GM12878 (cell line): ENCODE data around the gene MYOD1. TPM values are rescaled to one million over a fixed set of nuclear protein-coding genes. Genes with fewer than 3 reads are reported as not detected.

Experiments used
- ATAC-seq: fragments of 200-7000 bp; cut with Tn5 transposase; 3 replicates; pipeline ENCODE4 v1.9.1; 2020; ENCODE audit warnings: mild to moderate bottlenecking, moderate library complexity
- BruUV-seq: library from RNA; stranded (reverse); fragments of 400-500 nt; replicated peaks from 2 replicates; lab custom pipeline; 2021; lab: Mats Ljungman, UMichigan
- CTCF ChIA-PET: fragments of 300-600 bp; sonication (Branson Sonifier 250); formaldehyde crosslinking; extraction: SDS; loops from one replicate; lab custom pipeline; 2021; ENCODE audit warnings: inconsistent platforms; lab: Yijun Ruan, JAX
- POLR2A ChIA-PET: fragments of 350-600 bp; formaldehyde crosslinking; extraction: SDS; loops from one replicate; lab custom pipeline; 2021; ENCODE audit warnings: inconsistent platforms; lab: Charles Lee
- RAD21 ChIA-PET: fragments of 300-600 bp; sonication (Branson Sonifier 250); formaldehyde crosslinking; loops from one replicate; lab custom pipeline; 2023; ENCODE audit warnings: antibody characterized with exemption; ENCODE audit not compliant: unreplicated experiment; lab: Charles Lee
- SMC1A ChIA-PET: fragments of 300-600 bp; sonication (Branson Sonifier 250); formaldehyde crosslinking; loops from one replicate; lab custom pipeline; 2023; ENCODE audit not compliant: unreplicated experiment, uncharacterized antibody; lab: Charles Lee
- DNase-seq: peaks from one replicate; pipeline ENCODE4 v3.0.0-alpha.2; 2011; ENCODE audit warnings: low read depth, low spot score
- FAIRE-seq: peaks from 3 replicates; lab custom pipeline; 2011; peaks lifted over from hg19 to GRCh38; lab: Jason Lieb, UNC
- H2AFZ ChIP-seq: 2 replicates; pipeline ENCODE4 v1.6.0; 2011; ENCODE audit warnings: low read depth, low read length, control low read depth; ENCODE audit not compliant: control insufficient read depth
- H3K27ac ChIP-seq: 2 replicates; pipeline ENCODE4 v1.5.1; 2011; ENCODE audit warnings: control low read depth; ENCODE audit not compliant: control insufficient read depth, insufficient read depth
- H3K27me3 ChIP-seq, 2 experiments: replicated peaks in 1 of 2; 2 replicates each; pipeline versions ENCODE4 v1.6.0 to v1.6.1; 2011; ENCODE audit warnings: low read length in 1 of 2; ENCODE audit not compliant: control insufficient read depth in 2 of 2, insufficient read depth in 2 of 2
- H3K36me3 ChIP-seq, 2 experiments: 2 replicates each; pipeline ENCODE4 v1.5.1; 2011; ENCODE audit warnings: low read length in 1 of 2; ENCODE audit not compliant: control insufficient read depth in 2 of 2, insufficient read depth in 2 of 2
- H3K4me1 ChIP-seq: 2 replicates; pipeline ENCODE4 v1.6.1; 2011; ENCODE audit warnings: mild to moderate bottlenecking, low read length, moderate library complexity, mixed read lengths; ENCODE audit not compliant: control insufficient read depth, insufficient read depth
- H3K4me2 ChIP-seq: 2 replicates; pipeline ENCODE4 v1.6.0; 2011; ENCODE audit warnings: control low read depth; ENCODE audit not compliant: control insufficient read depth, insufficient read depth
- H3K4me3 ChIP-seq: fragments of 200-600 bp; sonication (generic); 2 replicates; pipeline ENCODE4 v1.5.1; 2016
- H3K79me2 ChIP-seq: 2 replicates; pipeline ENCODE4 v1.6.0; 2011; ENCODE audit warnings: low read length; ENCODE audit not compliant: control insufficient read depth, insufficient read depth
- H3K9ac ChIP-seq: 2 replicates; pipeline ENCODE4 v1.8.0; 2011; ENCODE audit warnings: low read length, control low read depth, mixed read lengths; ENCODE audit not compliant: control insufficient read depth, insufficient read depth
- H3K9me3 ChIP-seq: replicated peaks from 3 replicates; pipeline ENCODE4 v1.5.1; 2011; ENCODE audit warnings: mild to moderate bottlenecking, low read length; ENCODE audit not compliant: control insufficient read depth, insufficient read depth
- H4K20me1 ChIP-seq: 2 replicates; pipeline ENCODE4 v1.6.0; 2011; ENCODE audit not compliant: control insufficient read depth, insufficient read depth
- CBX5 ChIP-seq: sonication (generic); IDR thresholded peaks from 2 replicates; pipeline ENCODE4 v1.6.1; 2016; ENCODE audit warnings: low read depth, moderate library complexity, mild to moderate bottlenecking, inconsistent platforms
- ETV6 ChIP-seq, 2 experiments: fragments of 450-650 bp in 1 of 2; IDR thresholded peaks in 1 of 2; conservative IDR thresholded peaks in 1 of 2; 2 replicates each; pipeline ENCODE4 v1.6.1; 2014; ENCODE audit warnings: antibody characterized with exemption in 1 of 2, borderline replicate concordance in 1 of 2, low read depth in 1 of 2, mild to moderate bottlenecking in 1 of 2, moderate library complexity in 1 of 2
- MTA3 ChIP-seq: IDR thresholded peaks from 2 replicates; pipeline ENCODE4 v1.6.1; 2012; ENCODE audit warnings: low read length, inconsistent platforms, borderline replicate concordance
- MYB ChIP-seq: fragments of 150-350 bp; IDR thresholded peaks from 2 replicates; pipeline ENCODE4 v1.6.1; 2014; ENCODE audit warnings: mild to moderate bottlenecking, low read depth, low read length, borderline replicate concordance
- STAT3 ChIP-seq: IDR thresholded peaks from 2 replicates; pipeline ENCODE4 v1.6.1; 2011; ENCODE audit warnings: low read depth, low read length, improper control_type of control experiment
- TCF12 ChIP-seq: IDR thresholded peaks from 2 replicates; pipeline ENCODE4 v1.6.1; 2011; ENCODE audit warnings: low read depth, mild to moderate bottlenecking, low read length
- WGBS: methylation state at CpG from one replicate; pipeline ENCODE4 v1.1.6; 2016; ENCODE audit warnings: low lambda C conversion rate; ENCODE audit not compliant: insufficient replicate concordance, insufficient coverage; ENCODE audit errors: missing lambda C conversion rate; 5-methylcytosine and 5-hydroxymethylcytosine counted together
- in situ Hi-C: fragments of 300-500 bp; cut with MboI; formaldehyde crosslinking; loops from 9 replicates; pipeline ENCODE4 v1.14.3; 2018; ENCODE audit warnings: mixed read lengths
- intact Hi-C: fragments of 100-400 bp; cut with micrococcal nuclease; formaldehyde crosslinking; loops from one replicate; pipeline ENCODE4 v1.14.2; 2022; ENCODE audit not compliant: unreplicated experiment
- polyA plus RNA-seq, 11 experiments: library from polyadenylated mRNA; depleted of rRNA in 4 of 11; unstranded in 6 of 11; stranded (reverse) in 5 of 11; fragments of >200 nt; fragmentation: Nextera tagmentation in 4 of 11; fragmentation: Illumina TruSeq in 1 of 11; extraction: Ambion mirVana in 4 of 11; extraction: Trizol in 1 of 11; gene quantifications; 1 replicate in 1 of 11; 2 replicates in 10 of 11; pipeline versions ENCODE4 v1.2.1 to v1.2.3, GENCODE V29; 2011 to 2016; ENCODE audit warnings: inconsistent platforms in 2 of 11, missing spikeins in 2 of 11, low read depth in 1 of 11
- total RNA-seq, 4 experiments: library from RNA; depleted of rRNA in 3 of 4; stranded (reverse); fragments of >200 nt in 3 of 4; fragmentation: Illumina TruSeq in 1 of 4; extraction: Trizol in 1 of 4; gene quantifications; 2 replicates each; pipeline versions ENCODE4 v1.2.1 to v1.2.3, GENCODE V29; 2013 to 2021
- TF ChIP-seq, protein P1 (sequence below): fragments of 450-650 bp; IDR thresholded peaks from 2 replicates; pipeline ENCODE4 v1.6.1; 2017; ENCODE audit warnings: antibody characterized with exemption, mild to moderate bottlenecking, moderate library complexity
- TF ChIP-seq, protein P2 (sequence below): fragments of 450-650 bp; IDR thresholded peaks from 2 replicates; pipeline ENCODE4 v1.6.1; 2017; ENCODE audit warnings: mild to moderate bottlenecking
- TF ChIP-seq, protein P3 (sequence below): IDR thresholded peaks from 2 replicates; pipeline ENCODE4 v1.6.1; 2012; ENCODE audit warnings: low read length, inconsistent platforms

MYOD1 gene
- total and polyA plus RNA-seq, 10 of the 15 experiments (the other 5 are each of a cell fraction or from before 2014, with no cell fraction given) = not detected

DNA sequence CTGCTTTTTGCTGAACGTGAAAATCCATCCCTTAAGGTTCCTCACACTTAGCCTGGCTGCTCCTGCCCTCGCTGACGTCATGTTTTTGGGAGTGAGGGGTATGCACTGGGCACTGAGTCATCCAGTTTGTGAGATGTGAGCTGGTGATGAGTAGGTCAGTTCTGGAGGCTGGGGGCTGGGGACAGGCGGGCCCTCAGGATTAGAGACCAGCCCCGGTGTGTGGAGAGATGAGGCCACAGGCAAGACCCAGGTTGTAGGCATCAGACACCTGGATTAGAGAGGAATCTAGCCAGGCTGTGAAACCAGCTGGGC lies 24.4 kb downstream of the MYOD1 start:
- ChIA-PET POLR2A (no interaction called here), CTCF (interaction anchor here (0.9 to 1.4 kb wide), 2 partner anchors 13 to 234 kb away, joined by 3 read pairs; no protein-coding TSS in a partner anchor), SMC1A (no interaction called here), RAD21 (no interaction called here)
- no peak overlapping the region for H3K4me2 ChIP-seq
- H3K27ac ChIP-seq = no peak overlapping the region
- H4K20me1 ChIP-seq = no peaks in the 10 kb centered on the region
- H2AFZ ChIP-seq = no peak overlapping the region
- DNase-seq = no peak
- intact Hi-C loops (no loop called here), in situ Hi-C loops (no loop called here)
- peaks cover 0 to 4% of the 10 kb centered on the region in 2 experiments; a peak in 1 of 4 replicates for H3K27me3 ChIP-seq
- no TSS peak for BruUV-seq
- ATAC-seq = no peak
- no peaks in the 10 kb centered on the region for H3K9me3 ChIP-seq
- no peaks in the 10 kb centered on the region for H3K36me3 ChIP-seq
- TF ChIP-seq ETV6 (conservative IDR thresholded peaks at IDR 0.05 in 1 of 2, IDR thresholded peaks at IDR 0.05 in 1 of 2; ENCODE audit: borderline replicate concordance in 1 of 2, low read depth in 1 of 2) = no peak
- no peak for TF ChIP-seq MTA3
- no peak for TF ChIP-seq CBX5
- TF ChIP-seq, protein P1, sequence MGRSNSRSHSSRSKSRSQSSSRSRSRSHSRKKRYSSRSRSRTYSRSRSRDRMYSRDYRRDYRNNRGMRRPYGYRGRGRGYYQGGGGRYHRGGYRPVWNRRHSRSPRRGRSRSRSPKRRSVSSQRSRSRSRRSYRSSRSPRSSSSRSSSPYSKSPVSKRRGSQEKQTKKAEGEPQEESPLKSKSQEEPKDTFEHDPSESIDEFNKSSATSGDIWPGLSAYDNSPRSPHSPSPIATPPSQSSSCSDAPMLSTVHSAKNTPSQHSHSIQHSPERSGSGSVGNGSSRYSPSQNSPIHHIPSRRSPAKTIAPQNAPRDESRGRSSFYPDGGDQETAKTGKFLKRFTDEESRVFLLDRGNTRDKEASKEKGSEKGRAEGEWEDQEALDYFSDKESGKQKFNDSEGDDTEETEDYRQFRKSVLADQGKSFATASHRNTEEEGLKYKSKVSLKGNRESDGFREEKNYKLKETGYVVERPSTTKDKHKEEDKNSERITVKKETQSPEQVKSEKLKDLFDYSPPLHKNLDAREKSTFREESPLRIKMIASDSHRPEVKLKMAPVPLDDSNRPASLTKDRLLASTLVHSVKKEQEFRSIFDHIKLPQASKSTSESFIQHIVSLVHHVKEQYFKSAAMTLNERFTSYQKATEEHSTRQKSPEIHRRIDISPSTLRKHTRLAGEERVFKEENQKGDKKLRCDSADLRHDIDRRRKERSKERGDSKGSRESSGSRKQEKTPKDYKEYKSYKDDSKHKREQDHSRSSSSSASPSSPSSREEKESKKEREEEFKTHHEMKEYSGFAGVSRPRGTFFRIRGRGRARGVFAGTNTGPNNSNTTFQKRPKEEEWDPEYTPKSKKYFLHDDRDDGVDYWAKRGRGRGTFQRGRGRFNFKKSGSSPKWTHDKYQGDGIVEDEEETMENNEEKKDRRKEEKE = no peak
- TF ChIP-seq MYB = no peak
- TF ChIP-seq, protein P2, sequence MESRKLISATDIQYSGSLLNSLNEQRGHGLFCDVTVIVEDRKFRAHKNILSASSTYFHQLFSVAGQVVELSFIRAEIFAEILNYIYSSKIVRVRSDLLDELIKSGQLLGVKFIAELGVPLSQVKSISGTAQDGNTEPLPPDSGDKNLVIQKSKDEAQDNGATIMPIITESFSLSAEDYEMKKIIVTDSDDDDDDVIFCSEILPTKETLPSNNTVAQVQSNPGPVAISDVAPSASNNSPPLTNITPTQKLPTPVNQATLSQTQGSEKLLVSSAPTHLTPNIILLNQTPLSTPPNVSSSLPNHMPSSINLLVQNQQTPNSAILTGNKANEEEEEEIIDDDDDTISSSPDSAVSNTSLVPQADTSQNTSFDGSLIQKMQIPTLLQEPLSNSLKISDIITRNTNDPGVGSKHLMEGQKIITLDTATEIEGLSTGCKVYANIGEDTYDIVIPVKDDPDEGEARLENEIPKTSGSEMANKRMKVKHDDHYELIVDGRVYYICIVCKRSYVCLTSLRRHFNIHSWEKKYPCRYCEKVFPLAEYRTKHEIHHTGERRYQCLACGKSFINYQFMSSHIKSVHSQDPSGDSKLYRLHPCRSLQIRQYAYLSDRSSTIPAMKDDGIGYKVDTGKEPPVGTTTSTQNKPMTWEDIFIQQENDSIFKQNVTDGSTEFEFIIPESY = no peak
- no peak for TF ChIP-seq STAT3
- TF ChIP-seq, protein P3, sequence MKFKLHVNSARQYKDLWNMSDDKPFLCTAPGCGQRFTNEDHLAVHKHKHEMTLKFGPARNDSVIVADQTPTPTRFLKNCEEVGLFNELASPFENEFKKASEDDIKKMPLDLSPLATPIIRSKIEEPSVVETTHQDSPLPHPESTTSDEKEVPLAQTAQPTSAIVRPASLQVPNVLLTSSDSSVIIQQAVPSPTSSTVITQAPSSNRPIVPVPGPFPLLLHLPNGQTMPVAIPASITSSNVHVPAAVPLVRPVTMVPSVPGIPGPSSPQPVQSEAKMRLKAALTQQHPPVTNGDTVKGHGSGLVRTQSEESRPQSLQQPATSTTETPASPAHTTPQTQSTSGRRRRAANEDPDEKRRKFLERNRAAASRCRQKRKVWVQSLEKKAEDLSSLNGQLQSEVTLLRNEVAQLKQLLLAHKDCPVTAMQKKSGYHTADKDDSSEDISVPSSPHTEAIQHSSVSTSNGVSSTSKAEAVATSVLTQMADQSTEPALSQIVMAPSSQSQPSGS = no peak
- no peak for TF ChIP-seq TCF12
- H3K4me3 ChIP-seq = no peak overlapping the region
- no peaks in the 10 kb centered on the region for H3K4me1 ChIP-seq
- no peak overlapping the region for H3K9ac ChIP-seq
- WGBS = 22% methylated on average over 5 of the region's 5 CpGs
- no peaks in the 10 kb centered on the region for H3K79me2 ChIP-seq
- no peak for FAIRE-seq
